K562 (cell line): Measurements from ENCODE around the gene ZNF787. TPM values are rescaled to one million over a fixed set of nuclear protein-coding genes. Genes with fewer than 3 reads are reported as not detected.

Source experiments
- ARHGAP35 ChIP-seq: fragments of 450-650 bp; IDR thresholded peaks from 2 replicates; pipeline ENCODE4 v1.6.1; 2018; ENCODE audit not compliant: partially characterized antibody
- ARID2 ChIP-seq: fragments of 450-650 bp; IDR thresholded peaks from 2 replicates; pipeline ENCODE4 v1.6.1; 2017; ENCODE audit warnings: antibody characterized with exemption, mild to moderate bottlenecking
- ESRRA ChIP-seq: fragments of 450-650 bp; IDR thresholded peaks from 2 replicates; pipeline ENCODE4 v1.6.1; 2014; ENCODE audit warnings: low read depth, mild to moderate bottlenecking, moderate library complexity, borderline replicate concordance
- HNRNPL ChIP-seq: fragments of 200-400 bp; formaldehyde crosslinking; IDR thresholded peaks from 2 replicates; pipeline ENCODE4 v1.6.1; 2017; ENCODE audit warnings: low read depth, mild to moderate bottlenecking, low read length
- ID3 ChIP-seq, 2 experiments: fragments of 250-450 bp in 1 of 2; fragments of 450-650 bp in 1 of 2; sonication (Bioruptor Pico) in 1 of 2; IDR thresholded peaks; 2 replicates each; pipeline versions ENCODE4 v1.6.1 to v1.8.0; 2016 to 2021; ENCODE audit warnings: mild to moderate bottlenecking in 2 of 2, moderate library complexity in 2 of 2, missing compliant biosample characterization in 1 of 2, missing genetic modification characterization in 1 of 2
- MAFK ChIP-seq: IDR thresholded peaks from 2 replicates; pipeline ENCODE4 v1.6.1; 2011; ENCODE audit warnings: low read length, improper control_type of control experiment
- NCOR1 ChIP-seq: fragments of 450-650 bp; IDR thresholded peaks from 2 replicates; pipeline ENCODE4 v1.6.1; 2016; ENCODE audit warnings: mild to moderate bottlenecking, moderate library complexity
- POLR2B ChIP-seq: fragments of 450-650 bp; IDR thresholded peaks from 2 replicates; pipeline ENCODE4 v1.6.1; 2018; ENCODE audit warnings: low read depth; ENCODE audit not compliant: partially characterized antibody
- PTBP1 ChIP-seq: fragments of 200-400 bp; formaldehyde crosslinking; IDR thresholded peaks from 2 replicates; pipeline ENCODE4 v1.6.1; 2017; ENCODE audit warnings: low read depth, low read length
- ZNF134 ChIP-seq: fragments of 250-450 bp; sonication (Bioruptor Pico); conservative IDR thresholded peaks from 2 replicates; pipeline ENCODE4 v1.4.0; 2020
- ZNF41 ChIP-seq: fragments of 250-450 bp; sonication (Bioruptor Pico); conservative IDR thresholded peaks from 2 replicates; pipeline ENCODE4 v1.4.0; 2020; ENCODE audit warnings: mild to moderate bottlenecking
- ZNF830 ChIP-seq: fragments of 250-450 bp; sonication (Bioruptor Pico); IDR thresholded peaks from 2 replicates; pipeline ENCODE4 v1.5.0; 2021; ENCODE audit warnings: mild to moderate bottlenecking
- polyA plus RNA-seq, 8 experiments: library from polyadenylated mRNA; depleted of rRNA in 4 of 8; stranded (reverse) in 5 of 8; unstranded in 3 of 8; fragments of >200 nt; fragmentation: Nextera tagmentation in 2 of 8; fragmentation: Illumina TruSeq in 1 of 8; extraction: Ambion mirVana in 2 of 8; extraction: Trizol in 1 of 8; gene quantifications; 2 replicates each; pipeline versions ENCODE4 v1.2.1 to v1.2.3, GENCODE V29; 2011 to 2014; ENCODE audit warnings: inconsistent platforms in 1 of 8, missing spikeins in 1 of 8
- total RNA-seq, 7 experiments: library from RNA; depleted of rRNA in 6 of 7; stranded (reverse); fragments of >200 nt in 6 of 7; fragmentation: Illumina TruSeq in 2 of 7; extraction: Trizol in 2 of 7; gene quantifications; 2 replicates each; pipeline versions ENCODE4 v1.2.1 to v1.2.3, GENCODE V29; 2011 to 2021; ENCODE audit warnings: low replicate concordance in 1 of 7

Gene ZNF787
- total and polyA plus RNA-seq, 9 of the 15 experiments (the other 6 are each of a cell fraction or from before 2014, with no cell fraction given): 0.45 to 77.6 (median 7.3) TPM

GRCh38 chr19:56080669-56081401 lies 40.3 kb downstream of the ZNF787 start (continued):
- TF ChIP-seq ID3 (CRISPR knock-in tag; IDR thresholded peaks at IDR 0.05) (no peak), ID3 (tag; IDR thresholded peaks at IDR 0.05) (no peak), MAFK (no peak), PTBP1 (no peak), POLR2B (no peak), ZNF134 (CRISPR knock-in tag) (no peak), ARID2 (no peak), ESRRA (peak; percentile 47; the same call in 1 of the 2 replicates), NCOR1 (no peak), ARHGAP35 (no peak), ZNF41 (CRISPR knock-in tag) (no peak), HNRNPL (no peak), ZNF830 (CRISPR knock-in tag) (no peak)
